ENCODE data around the gene HSPB7. TPM values are rescaled to one million over a fixed set of nuclear protein-coding genes. Genes with fewer than 3 reads are reported as not detected.

The HSPB7 gene
- 0.01 TPM for polyA plus RNA-seq (2013)

- Histone ChIP-seq H3K36me3 (ENCODE audit: control insufficient read depth in 4 of 4, insufficient read depth in 4 of 4, low read length in 3 of 4) (no peaks in the 10 kb centered on the region), H3K9me3 (ENCODE audit: control extremely low read depth in 1 of 5, control insufficient read depth in 4 of 5, insufficient read depth in 2 of 5, low read depth in 1 of 5, low read length in 4 of 5) (no peaks in the 10 kb centered on the region), H3K27ac (ENCODE audit: insufficient read depth in 1 of 2, low read depth in 1 of 2, low read length in 2 of 2, poor library complexity in 1 of 2, severe bottlenecking in 2 of 2) (no peak within 1 kb of the TSS), H3K4me1 (ENCODE audit: control extremely low read depth in 1 of 4, control insufficient read depth in 4 of 4, insufficient read depth in 4 of 4, low read length in 3 of 4) (peaks cover 0 to 18% (median 11%) of the 10 kb centered on the region in 4 experiments), H3K4me3 (ENCODE audit: control insufficient read depth in 1 of 7, extremely low read depth in 1 of 7, insufficient read depth in 4 of 7, low read depth in 2 of 7, low read length in 6 of 7) (no peak within 1 kb of the TSS), H3K27me3 (replicated peaks in 2 of 5; ENCODE audit: control insufficient read depth in 4 of 5, insufficient read depth in 5 of 5, low read length in 4 of 5) (peaks cover 0 to 5% (median 2%) of the 10 kb centered on the region in 5 experiments)
- WGBS (ENCODE audit: insufficient coverage) = 91% methylated on average over 34 of the region's 37 CpGs
- ChIA-PET CTCF (interaction anchor here (0.6 to 3.2 kb wide), 4 partner anchors 10 to 24 kb away, joined by 3 to 12 read pairs (median 4); no protein-coding TSS in a partner anchor), POLR2A (interaction anchor here (0.7 kb wide), 1 partner anchor 200 kb away, joined by 3 read pairs; no protein-coding TSS in a partner anchor)
- peak in 2 of 3 donors; percentile 13 to 17 for DNase-seq
These were observed at the start of gene HSPB7 for GRCh38 chr1:16017461-16018303. Gene HSPB7, minus strand, starts transcription at chr1:16018043. Its CDS starts 80 bp downstream, at chr1:16017963.

- no peaks in the 10 kb centered on the region for H3K9me3 ChIP-seq (ENCODE audit: control extremely low read depth in 1 of 5, control insufficient read depth in 4 of 5, insufficient read depth in 2 of 5, low read depth in 1 of 5, low read length in 4 of 5)
- no peaks in the 10 kb centered on the region for H3K36me3 ChIP-seq (ENCODE audit: control insufficient read depth in 4 of 4, insufficient read depth in 4 of 4, low read length in 3 of 4)
- peaks cover 0 to 14% (median 5%) of the 10 kb centered on the region in 4 experiments for H3K4me1 ChIP-seq (ENCODE audit: control extremely low read depth in 1 of 4, control insufficient read depth in 4 of 4, insufficient read depth in 4 of 4, low read length in 3 of 4)
- H3K27ac ChIP-seq (ENCODE audit: insufficient read depth in 1 of 2, low read depth in 1 of 2, low read length in 2 of 2, poor library complexity in 1 of 2, severe bottlenecking in 2 of 2) = no peak overlapping the region
- ChIA-PET POLR2A (no interaction called here), CTCF (interaction anchor here (1.1 to 3.0 kb wide), 4 partner anchors 8 to 57 kb away, joined by 3 to 8 read pairs (median 6); no protein-coding TSS in a partner anchor)
- WGBS (ENCODE audit: insufficient coverage) = 92% methylated on average over 1 of the region's 6 CpGs
- DNase-seq = peak in 2 of 3 donors; percentile 51 to 68
- H3K4me3 ChIP-seq (ENCODE audit: control insufficient read depth in 1 of 7, extremely low read depth in 1 of 7, insufficient read depth in 4 of 7, low read depth in 2 of 7, low read length in 6 of 7) = no peak overlapping the region
- peaks cover 0 to 26% (median 14%) of the 10 kb centered on the region in 5 experiments for H3K27me3 ChIP-seq (replicated peaks in 2 of 5; ENCODE audit: control insufficient read depth in 4 of 5, insufficient read depth in 5 of 5, low read length in 4 of 5)
These were observed 49.4 kb upstream of the HSPB7 start for GRCh38 chr1:16067127-16067768.

GRCh38 chr1:16066245-16066644 is 48.4 kb upstream of the HSPB7 start:
- Histone ChIP-seq H3K4me1 (ENCODE audit: control extremely low read depth in 1 of 4, control insufficient read depth in 4 of 4, insufficient read depth in 4 of 4, low read length in 3 of 4) (peaks cover 0 to 14% (median 5%) of the 10 kb centered on the region in 4 experiments), H3K27me3 (replicated peaks in 2 of 5; ENCODE audit: control insufficient read depth in 4 of 5, insufficient read depth in 5 of 5, low read length in 4 of 5) (peaks cover 0 to 22% (median 12%) of the 10 kb centered on the region in 5 experiments), H3K36me3 (ENCODE audit: control insufficient read depth in 4 of 4, insufficient read depth in 4 of 4, low read length in 3 of 4) (no peaks in the 10 kb centered on the region), H3K9me3 (ENCODE audit: control extremely low read depth in 1 of 5, control insufficient read depth in 4 of 5, insufficient read depth in 2 of 5, low read depth in 1 of 5, low read length in 4 of 5) (no peaks in the 10 kb centered on the region), H3K27ac (ENCODE audit: insufficient read depth in 1 of 2, low read depth in 1 of 2, low read length in 2 of 2, poor library complexity in 1 of 2, severe bottlenecking in 2 of 2) (no peak overlapping the region), H3K4me3 (ENCODE audit: control insufficient read depth in 1 of 7, extremely low read depth in 1 of 7, insufficient read depth in 4 of 7, low read depth in 2 of 7, low read length in 6 of 7) (no peak overlapping the region)
- POLR2A ChIA-PET = no interaction called here
- CTCF ChIA-PET = interaction anchor here (1.8 to 2.3 kb wide), 2 partner anchors 11 to 13 kb away, joined by 4 to 8 read pairs; no protein-coding TSS in a partner anchor
- WGBS (ENCODE audit: insufficient coverage) = 100% methylated on average over 4 of the region's 4 CpGs
- DNase-seq = no peak

- Histone ChIP-seq H3K9me3 (ENCODE audit: control extremely low read depth in 1 of 5, control insufficient read depth in 4 of 5, insufficient read depth in 2 of 5, low read depth in 1 of 5, low read length in 4 of 5) (no peaks in the 10 kb centered on the region), H3K36me3 (ENCODE audit: control insufficient read depth in 4 of 4, insufficient read depth in 4 of 4, low read length in 3 of 4) (no peaks in the 10 kb centered on the region), H3K4me3 (ENCODE audit: control insufficient read depth in 1 of 7, extremely low read depth in 1 of 7, insufficient read depth in 4 of 7, low read depth in 2 of 7, low read length in 6 of 7) (no peak overlapping the region), H3K27ac (ENCODE audit: insufficient read depth in 1 of 2, low read depth in 1 of 2, low read length in 2 of 2, poor library complexity in 1 of 2, severe bottlenecking in 2 of 2) (no peak overlapping the region), H3K27me3 (replicated peaks in 2 of 5; ENCODE audit: control insufficient read depth in 4 of 5, insufficient read depth in 5 of 5, low read length in 4 of 5) (peaks cover 0 to 22% (median 10%) of the 10 kb centered on the region in 5 experiments), H3K4me1 (ENCODE audit: control extremely low read depth in 1 of 4, control insufficient read depth in 4 of 4, insufficient read depth in 4 of 4, low read length in 3 of 4) (peaks cover 0 to 14% (median 5%) of the 10 kb centered on the region in 4 experiments)
- CTCF ChIA-PET = interaction anchor here (0.6 to 1.6 kb wide), 3 partner anchors 13 to 56 kb away, joined by 5 to 6 read pairs (median 6); no protein-coding TSS in a partner anchor
- WGBS (ENCODE audit: insufficient coverage) = 100% methylated on average over 4 of the region's 8 CpGs
- no peak for DNase-seq
- POLR2A ChIA-PET = interaction anchor here (0.7 kb wide), 1 partner anchor 138 kb away, joined by 3 read pairs; no protein-coding TSS in a partner anchor
These were observed 47.4 kb upstream of the HSPB7 start for GRCh38 chr1:16065269-16065576.

- H3K4me3 ChIP-seq (ENCODE audit: control insufficient read depth in 1 of 7, extremely low read depth in 1 of 7, insufficient read depth in 4 of 7, low read depth in 2 of 7, low read length in 6 of 7) = no peak overlapping the region
- no peaks in the 10 kb centered on the region for H3K36me3 ChIP-seq (ENCODE audit: control insufficient read depth in 4 of 4, insufficient read depth in 4 of 4, low read length in 3 of 4)
- no peak for DNase-seq
- H3K4me1 ChIP-seq (ENCODE audit: control extremely low read depth in 1 of 4, control insufficient read depth in 4 of 4, insufficient read depth in 4 of 4, low read length in 3 of 4) = peaks cover 0 to 10% (median 4%) of the 10 kb centered on the region in 4 experiments
- 38% methylated on average over 13 of the region's 13 CpGs for WGBS (ENCODE audit: insufficient coverage)
- peaks cover 0 to 22% (median 10%) of the 10 kb centered on the region in 5 experiments for H3K27me3 ChIP-seq (replicated peaks in 2 of 5; ENCODE audit: control insufficient read depth in 4 of 5, insufficient read depth in 5 of 5, low read length in 4 of 5)
- H3K27ac ChIP-seq (ENCODE audit: insufficient read depth in 1 of 2, low read depth in 1 of 2, low read length in 2 of 2, poor library complexity in 1 of 2, severe bottlenecking in 2 of 2) = no peak overlapping the region
- ChIA-PET CTCF (interaction anchor here (0.6 to 1.6 kb wide), 5 partner anchors 8 to 56 kb away, joined by 3 to 6 read pairs (median 6); partner anchors contain the start of gene FAM131C), POLR2A (no interaction called here)
- no peaks in the 10 kb centered on the region for H3K9me3 ChIP-seq (ENCODE audit: control extremely low read depth in 1 of 5, control insufficient read depth in 4 of 5, insufficient read depth in 2 of 5, low read depth in 1 of 5, low read length in 4 of 5)
These were observed 46.9 kb upstream of the HSPB7 start for GRCh38 chr1:16064536-16065268.

- Histone ChIP-seq H3K27me3 (replicated peaks in 2 of 5; ENCODE audit: control insufficient read depth in 4 of 5, insufficient read depth in 5 of 5, low read length in 4 of 5) (peaks cover 0 to 22% (median 10%) of the 10 kb centered on the region in 5 experiments), H3K9me3 (ENCODE audit: control extremely low read depth in 1 of 5, control insufficient read depth in 4 of 5, insufficient read depth in 2 of 5, low read depth in 1 of 5, low read length in 4 of 5) (no peaks in the 10 kb centered on the region), H3K4me1 (ENCODE audit: control extremely low read depth in 1 of 4, control insufficient read depth in 4 of 4, insufficient read depth in 4 of 4, low read length in 3 of 4) (peaks cover 0 to 10% (median 4%) of the 10 kb centered on the region in 4 experiments), H3K36me3 (ENCODE audit: control insufficient read depth in 4 of 4, insufficient read depth in 4 of 4, low read length in 3 of 4) (no peaks in the 10 kb centered on the region), H3K4me3 (ENCODE audit: control insufficient read depth in 1 of 7, extremely low read depth in 1 of 7, insufficient read depth in 4 of 7, low read depth in 2 of 7, low read length in 6 of 7) (no peak overlapping the region), H3K27ac (ENCODE audit: insufficient read depth in 1 of 2, low read depth in 1 of 2, low read length in 2 of 2, poor library complexity in 1 of 2, severe bottlenecking in 2 of 2) (no peak overlapping the region)
- 65% methylated on average over 8 of the region's 9 CpGs for WGBS (ENCODE audit: insufficient coverage)
- POLR2A ChIA-PET = no interaction called here
- CTCF ChIA-PET = interaction anchor here (1.1 to 1.6 kb wide), 3 partner anchors 9 to 14 kb away, joined by 5 to 6 read pairs (median 6); partner anchors contain the start of gene FAM131C
- DNase-seq = no peak
These were observed 46.1 kb upstream of the HSPB7 start for GRCh38 chr1:16063921-16064320.

All from common myeloid progenitor, CD34-positive (primary cell).